Tongue (tissue), 2 donors: ENCODE results near the gene TMEM198. TPM values are rescaled to one million over a fixed set of nuclear protein-coding genes. Genes with fewer than 3 reads are reported as not detected.
A peak's percentile ranks its signal among the peaks of the same experiment; 100 is the strongest.

Experiments used
- DNase-seq: peaks from one replicate; pipeline ENCODE4 v3.0.0-alpha.2; 2015
- total RNA-seq: library from RNA; depleted of rRNA; stranded (reverse); fragments of >200 nt; gene quantifications from one replicate; pipeline ENCODE4 v1.2.3, GENCODE V29; 2014

TMEM198 gene
- total RNA-seq, 1 donor from 2014 or later = 2.9 TPM

DNA sequence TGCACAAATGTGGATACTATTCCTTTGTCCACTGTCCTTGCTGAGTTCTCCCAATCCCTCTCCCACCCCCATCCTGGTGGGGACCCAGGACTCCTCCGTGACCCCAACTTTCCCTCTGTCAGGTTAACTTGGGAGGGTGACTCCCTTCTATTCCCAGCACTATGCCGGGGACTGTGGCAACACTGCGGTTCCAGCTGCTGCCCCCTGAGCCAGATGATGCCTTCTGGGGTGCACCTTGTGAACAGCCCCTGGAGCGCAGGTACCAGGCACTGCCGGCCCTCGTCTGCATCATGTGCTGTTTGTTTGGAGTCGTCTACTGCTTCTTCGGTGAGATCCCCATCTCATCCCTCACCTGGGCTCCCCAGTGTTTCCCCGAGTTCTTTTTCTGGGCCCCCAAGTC is 739 bp downstream of the TMEM198 start:
- DNase-seq = no peak

DNA sequence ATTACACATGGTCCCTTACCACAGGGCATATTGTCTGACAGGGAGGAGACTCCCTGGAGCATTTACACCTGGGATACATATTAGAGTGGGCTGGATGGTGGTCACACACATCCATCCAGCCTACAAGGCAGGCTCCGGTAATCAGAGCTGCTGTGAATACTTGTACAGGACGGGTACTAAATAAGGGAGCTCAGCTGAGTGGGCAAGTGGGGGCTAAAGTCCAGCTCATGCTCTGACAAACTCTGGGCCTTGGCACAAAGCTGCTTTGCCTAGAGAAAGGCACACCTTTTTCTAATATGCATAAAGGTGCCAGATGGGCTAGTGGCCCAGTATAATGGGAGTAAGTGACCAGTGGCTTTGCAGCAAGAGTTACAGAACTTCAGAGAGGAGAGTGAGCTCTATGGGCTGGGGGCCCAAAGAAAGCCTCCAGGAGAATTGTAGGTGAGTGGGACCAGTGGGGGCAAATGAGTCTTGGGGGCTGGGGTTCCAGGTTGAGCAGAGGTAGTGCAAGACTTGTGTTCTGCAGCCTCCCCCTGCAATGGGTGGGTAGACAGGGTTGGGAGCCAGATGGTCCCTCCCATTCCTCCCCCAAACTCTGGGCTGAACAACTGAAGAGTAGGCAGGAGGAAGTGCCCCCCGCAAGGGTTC is 1.6 kb downstream of the TMEM198 start:
- no peak for DNase-seq

DNA sequence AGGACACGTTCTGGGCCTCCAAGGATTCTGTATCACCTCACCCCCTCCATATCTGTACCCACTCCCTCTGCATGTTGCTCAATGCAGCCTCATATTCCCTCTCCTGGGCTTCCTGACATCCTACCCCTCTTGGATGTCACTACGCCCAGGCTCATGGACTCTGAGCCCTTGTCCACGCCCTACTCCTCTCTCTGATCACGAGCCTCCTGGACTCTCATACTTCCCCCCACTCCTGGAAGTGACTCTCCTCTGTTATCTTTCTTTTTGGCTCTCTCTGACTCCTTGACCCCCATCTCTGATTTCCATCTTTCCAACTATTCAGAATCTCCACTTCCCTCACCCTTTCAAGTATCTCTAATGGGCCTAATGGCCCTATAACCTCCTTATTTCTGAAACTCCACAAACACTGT is 2.1 kb downstream of the TMEM198 start:
- DNase-seq = no peak

DNA sequence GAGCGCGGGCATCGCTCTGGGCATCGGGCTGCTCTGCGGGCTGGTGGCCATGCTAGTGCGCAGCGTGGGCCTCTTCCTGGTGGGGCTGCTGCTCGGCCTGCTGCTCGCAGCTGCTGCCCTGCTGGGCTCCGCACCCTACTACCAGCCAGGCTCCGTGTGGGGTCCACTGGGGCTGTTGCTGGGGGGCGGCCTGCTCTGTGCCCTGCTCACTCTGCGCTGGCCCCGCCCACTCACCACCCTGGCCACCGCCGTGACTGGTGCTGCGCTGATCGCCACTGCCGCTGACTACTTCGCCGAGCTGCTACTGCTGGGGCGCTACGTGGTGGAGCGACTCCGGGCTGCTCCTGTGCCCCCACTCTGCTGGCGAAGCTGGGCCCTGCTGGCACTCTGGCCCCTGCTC is 3.8 kb downstream of the TMEM198 start:
- DNase-seq = no peak

DNA sequence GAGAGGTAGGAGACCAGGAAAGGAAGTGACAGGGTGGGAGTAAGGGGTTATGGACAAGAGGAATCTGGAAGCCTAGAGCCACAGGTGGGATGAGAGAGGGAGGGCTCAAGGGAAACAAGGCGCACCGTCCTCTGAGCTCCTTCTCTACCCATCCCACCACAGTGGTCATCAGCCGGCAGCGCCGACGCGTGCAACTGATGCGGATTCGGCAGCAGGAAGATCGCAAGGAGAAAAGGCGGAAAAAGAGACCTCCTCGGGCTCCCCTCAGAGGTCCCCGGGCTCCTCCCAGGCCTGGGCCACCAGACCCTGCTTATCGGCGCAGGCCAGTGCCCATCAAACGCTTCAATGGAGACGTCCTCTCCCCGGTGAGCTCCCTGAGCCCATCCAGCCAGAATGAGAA is 5.2 kb downstream of the TMEM198 start:
- no peak for DNase-seq

DNA sequence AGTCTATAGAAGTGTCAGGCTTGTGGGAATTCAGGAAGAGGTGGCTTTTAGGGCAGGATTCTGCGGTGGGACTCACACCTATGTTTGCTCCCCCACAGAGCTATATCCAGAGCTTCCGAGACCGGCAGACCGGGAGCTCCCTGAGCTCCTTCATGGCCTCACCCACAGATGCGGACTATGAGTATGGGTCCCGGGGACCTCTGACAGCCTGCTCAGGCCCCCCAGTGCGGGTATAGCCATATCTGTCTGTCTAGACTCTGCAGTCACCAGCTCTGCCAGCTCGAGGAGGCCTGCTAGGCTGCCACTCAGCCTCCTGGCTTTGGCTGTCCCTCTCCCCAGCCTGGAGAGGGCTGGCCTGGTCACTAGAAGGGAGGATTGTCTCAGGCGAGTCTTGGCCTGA is 5.8 kb downstream of the TMEM198 start:
- DNase-seq = no peak

DNA sequence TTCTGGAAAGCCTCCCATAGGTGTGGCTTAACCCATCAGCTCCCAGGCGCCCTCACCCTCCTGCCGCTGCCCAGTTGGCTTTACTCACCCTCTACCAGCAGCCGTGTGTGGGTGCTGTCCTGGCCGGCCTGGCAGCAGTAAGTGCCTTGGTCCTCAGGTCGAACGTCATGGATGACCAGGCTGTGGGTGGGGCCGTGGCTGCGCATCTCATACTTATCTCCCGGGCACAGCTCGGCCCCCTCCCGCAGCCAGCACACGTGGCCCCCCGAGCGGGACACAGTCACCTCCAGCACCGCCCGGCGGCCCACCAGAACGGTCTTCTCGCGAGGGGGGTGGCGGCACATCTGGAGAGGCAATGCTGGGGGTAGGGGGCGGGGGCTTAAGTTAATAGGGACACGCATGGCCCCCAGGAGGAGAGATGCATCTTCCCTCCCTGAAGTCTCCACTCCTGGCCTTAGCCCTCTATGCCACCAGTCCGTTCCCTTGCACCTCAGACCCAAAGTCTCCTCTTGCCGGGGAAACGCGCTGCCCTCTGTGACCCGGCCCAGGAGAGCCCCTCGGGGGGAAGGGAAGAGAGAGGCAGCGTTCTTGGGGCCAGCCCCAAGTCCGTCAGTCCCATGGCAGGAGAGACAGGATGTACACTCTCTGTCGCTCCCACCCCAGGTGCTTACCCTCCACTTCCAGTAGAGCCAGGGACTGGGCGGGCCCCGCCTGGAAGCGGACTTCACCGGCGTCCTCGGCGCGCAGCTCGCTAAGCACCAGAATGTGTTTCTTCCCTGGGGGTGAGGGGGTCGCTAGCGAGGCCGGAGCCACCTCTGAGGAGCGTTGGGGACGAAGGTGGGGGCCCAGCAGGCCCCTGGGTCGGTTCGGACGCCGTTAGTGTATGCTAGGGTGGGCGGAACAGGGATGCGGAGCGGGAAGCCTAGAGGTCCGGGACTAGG is 7.9 kb downstream of the TMEM198 start:
- peak; percentile 32 for DNase-seq

DNA sequence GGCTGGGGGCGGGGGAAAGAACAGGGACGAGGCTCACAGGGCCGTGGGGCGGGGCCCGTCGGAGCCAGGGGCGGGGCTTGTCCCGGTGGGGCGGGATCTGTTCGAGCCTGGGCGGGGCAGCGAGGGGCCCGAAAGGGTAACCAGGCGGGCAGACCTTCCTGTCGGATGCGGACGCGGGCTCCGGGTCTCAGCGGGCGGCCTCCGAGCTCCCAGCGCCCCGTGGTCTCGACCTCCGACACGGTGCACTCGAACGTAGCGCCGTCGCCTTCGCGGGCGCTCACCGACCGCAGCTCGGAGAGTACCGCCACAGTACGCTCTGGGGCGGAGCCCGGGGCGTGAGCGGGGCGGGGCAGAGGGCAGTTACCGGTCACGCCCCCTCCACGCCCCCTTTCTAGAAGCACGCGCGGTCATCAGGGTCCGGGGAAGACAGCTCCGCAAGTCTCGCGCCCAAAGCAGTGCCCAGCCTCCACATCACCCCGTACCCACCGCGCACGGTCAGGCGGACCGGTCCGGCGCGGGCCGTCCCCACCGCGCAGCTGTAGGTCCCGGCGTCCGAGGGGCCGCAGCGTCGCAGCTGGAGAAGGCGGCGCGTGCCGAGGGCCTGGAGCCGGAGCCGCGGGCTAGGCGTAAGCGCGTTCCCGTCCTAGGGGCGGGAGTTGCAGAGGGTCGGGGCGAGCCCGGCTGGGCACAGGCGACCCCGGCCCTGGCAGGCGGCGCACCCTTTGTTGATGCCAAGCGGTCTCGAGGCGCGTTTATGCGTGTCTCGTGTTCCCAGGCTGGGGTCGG is 8.7 kb downstream of the TMEM198 start:
- DNase-seq = peak; percentile 94

DNA sequence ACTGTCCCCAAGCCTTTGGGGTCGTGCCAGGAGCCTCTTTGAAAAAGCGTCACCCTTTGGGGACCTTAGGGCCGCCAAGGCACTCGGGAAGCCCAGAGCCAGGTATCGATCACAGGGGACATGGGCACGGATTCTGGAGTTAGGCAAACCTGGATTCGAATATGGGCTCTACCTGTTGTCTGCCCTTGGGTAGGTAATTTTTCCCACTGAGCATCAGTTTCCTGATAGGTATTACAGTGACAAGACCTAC is 9.3 kb downstream of the TMEM198 start:
- no peak for DNase-seq

DNA sequence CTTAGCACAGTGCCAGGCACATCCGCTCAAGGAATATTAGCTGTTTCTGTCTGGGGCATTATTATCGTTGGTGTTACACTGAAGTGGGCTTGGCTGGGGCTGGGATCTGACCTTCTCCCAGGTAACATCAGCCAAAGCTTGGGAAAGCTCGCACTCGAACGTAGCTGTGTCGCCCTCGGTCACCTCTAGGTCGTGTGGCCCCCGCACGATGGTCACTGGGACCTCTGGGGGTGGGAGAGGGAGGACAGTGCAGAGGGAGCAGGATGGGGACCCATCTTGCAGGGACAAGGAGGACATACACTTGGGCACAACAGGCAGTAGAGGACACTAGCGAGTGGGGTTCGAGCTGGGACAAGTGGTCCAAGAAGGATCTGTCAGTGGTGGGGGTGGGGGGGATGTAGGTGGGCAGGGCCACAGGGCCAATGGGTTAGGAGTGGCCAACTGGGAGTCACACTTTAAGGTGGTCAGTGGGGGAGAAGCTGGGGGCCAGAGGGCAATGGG is 9.7 kb downstream of the TMEM198 start:
- DNase-seq = no peak

DNA sequence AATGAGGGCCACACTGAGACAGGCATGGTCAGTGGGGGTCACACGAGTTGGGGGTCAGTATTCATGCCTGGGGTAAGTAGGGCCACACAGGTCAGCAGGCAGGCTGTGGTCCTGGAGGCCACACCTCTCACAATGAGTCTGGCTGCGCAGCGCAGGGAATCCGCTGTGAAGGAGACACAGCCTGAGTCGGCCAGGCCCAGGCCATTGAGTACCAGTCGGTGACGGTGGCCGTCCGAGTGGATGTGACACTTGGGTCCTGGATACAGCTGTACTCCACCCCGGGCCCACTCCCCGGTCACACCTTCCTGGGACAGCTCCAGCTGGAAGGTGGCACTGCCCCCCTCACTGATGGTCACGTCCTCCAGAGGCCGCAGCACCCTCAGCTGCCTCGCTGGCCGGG is 10.5 kb downstream of the TMEM198 start:
- no peak for DNase-seq

DNA sequence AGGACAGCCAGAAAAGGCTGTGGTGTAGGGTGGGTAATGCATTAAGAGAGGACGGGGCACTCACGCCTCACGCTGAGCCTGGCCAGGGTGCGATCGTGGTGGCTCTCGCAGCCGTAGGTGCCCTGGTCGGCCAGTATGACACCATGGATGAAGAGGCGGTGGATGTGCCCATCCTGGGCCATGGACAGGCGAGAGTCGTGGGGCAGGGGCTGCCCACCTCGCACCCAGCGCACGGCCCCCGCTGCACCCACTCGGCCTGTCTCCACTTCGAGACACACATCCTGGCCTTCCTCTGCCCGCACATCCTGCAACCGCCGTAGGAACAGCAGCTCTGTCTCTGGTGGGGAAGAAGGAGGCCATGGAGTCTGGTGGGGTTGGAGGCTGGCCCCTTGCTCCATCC is 12.1 kb downstream of the TMEM198 start:
- no peak for DNase-seq

DNA sequence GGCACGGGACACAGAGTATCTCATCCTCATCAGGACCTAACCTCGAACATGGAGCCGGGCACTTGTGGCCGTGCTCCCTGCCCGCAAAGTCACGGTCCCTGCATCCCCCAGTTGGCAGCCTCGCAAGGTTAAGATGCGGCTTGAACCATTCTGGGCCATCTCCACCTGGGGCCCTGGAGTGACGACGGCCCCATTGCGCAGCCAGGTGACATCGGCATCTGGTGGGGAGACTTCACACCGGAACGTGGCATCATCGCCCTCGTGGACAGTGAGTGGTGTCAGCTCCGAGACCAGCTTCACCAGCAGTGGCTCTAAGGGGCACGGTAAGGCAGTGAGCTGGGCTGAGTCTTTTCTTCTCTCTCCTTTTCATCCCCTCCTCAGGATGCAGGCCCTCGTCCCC is 12.6 kb downstream of the TMEM198 start:
- DNase-seq = no peak

DNA sequence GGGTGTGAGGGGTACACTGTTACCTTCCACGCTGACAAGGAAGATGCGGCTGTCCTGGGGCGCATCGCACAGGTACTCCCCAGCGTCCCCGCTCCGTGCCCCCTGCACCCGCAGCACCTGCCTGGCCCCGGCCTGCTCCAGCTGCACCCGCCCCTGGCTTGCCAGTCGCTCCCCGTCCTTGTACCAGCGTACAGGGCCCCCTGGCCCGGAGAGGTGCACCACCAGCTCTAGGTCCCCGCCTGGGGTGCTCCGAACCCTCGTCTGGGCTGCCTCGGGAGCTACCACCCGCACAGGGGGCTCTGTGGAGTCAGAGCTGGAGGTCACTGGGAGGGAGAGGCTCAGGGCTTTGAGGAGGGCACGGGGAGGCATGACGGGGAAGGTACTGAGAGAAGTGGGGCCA is 13.5 kb downstream of the TMEM198 start:
- DNase-seq = no peak

DNA sequence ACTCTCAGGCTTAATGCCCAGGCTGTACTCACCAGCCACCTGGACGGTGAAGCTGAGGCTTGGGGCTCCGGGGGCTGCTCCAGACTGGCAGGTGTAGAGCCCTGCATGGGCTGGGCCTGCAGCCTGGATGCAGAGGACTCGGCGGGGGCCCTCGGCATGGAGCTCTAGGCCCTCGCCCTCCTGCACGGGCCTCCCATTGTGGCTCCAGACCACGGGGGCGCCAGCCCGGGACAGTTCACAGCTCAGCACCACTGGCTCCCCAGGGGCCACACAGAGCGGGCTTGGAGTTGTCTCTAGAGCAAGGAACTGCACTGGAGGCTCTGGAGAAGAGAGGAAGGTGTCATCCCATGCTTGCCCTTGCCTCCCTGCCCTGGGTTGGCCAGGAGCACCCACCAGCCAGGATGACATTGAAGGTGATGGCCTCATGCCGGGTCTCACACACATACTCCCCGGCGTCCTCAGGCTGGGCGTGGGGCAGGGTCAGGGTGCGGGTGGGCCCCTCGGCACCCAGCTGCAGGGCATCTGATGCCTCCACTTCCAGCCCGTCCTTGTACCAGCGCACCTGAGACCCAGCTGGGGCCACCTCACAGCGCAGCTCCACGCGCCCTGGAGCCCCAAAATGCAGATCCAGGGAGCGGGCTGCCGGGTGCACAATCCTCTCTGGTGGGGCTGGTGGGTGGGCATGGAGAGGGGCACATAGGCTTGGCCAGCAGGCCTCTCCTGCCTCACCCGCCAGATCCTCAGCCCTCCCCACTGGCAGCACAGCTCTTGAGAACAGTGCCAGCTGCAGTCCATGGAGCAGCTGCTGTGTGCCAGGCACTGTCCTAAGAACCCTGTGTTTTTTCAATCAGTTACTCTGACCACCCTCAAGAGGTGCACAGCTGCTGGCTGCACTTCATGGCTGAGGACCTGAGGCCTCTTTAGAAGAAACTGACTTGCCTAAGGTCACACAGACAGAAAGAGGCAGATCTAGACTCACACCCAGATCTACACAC is 14.3 kb downstream of the TMEM198 start:
- no peak for DNase-seq

DNA sequence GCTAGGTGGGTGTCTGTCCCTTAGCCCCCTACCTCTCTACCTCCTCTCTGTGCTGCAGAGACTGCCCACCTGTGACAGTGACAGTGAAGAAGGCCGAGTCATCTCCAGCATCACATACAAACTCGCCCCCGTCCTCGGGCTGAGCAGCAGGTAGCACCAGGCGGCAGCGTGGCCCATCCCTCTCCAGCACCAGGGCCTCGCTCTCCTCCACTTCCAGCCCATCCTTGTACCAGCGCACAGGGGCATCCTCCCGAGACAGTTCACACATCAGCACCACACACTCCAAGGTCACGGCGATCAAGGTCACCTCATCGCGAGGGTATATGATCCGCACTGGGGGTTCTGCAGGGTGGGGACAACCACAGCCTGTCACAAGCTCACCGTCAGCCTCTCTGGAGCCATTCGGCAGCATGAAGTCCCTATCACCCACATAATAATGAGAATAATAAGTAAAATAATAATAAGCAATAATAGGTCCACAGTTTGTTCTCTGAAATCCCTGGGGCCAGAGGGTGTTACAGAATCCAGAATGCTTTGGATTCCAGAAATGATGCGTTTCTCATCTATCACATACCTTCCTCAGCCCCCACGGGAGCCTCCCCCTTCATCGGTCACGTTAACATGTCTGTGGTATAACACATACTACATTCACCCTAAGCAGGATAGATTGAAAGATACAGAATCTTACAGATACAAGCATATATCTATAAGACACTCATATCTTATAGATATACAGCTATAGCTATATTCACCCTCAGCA is 15.5 kb downstream of the TMEM198 start:
- DNase-seq = no peak

DNA sequence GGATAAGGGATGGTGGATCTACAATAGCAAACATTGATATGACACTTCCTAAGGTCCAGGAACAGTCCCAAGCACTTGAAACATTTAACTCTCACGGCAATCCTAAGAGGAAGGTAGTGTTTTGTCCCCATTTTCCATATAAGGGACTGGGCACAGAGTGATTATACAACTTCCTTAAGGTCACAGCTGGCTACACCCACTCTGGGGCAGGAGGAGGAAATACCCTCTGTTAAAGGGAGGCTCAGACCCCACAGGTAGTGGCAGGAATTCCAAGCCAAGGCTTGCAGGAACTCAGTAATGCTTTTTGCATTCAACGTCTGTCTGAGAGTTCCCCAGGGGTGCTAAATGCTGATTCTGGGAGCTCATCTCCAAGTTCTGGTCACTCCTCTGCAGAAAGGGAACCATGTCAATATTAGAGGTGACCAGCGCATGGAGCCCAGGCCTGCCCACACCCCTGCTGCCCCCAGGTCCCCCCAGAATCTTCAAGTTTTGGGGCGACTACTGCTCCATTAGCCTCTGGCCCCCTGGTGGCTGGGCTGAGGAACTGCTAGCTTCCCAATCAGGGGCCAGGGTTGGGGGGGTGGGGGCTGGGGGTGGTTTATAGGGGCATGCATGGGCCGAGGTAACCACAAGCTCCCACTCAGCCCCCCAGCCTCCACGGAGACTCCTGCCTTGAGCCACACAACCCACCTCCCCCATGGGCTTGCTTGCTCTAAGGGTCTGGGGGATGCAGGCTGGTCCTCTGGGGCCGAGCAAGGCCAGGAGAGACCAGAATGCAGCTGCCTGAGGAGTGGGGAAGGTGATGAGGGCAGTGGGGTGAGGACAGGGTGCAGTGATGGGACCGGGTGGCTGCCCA is 16.4 kb downstream of the TMEM198 start:
- DNase-seq = no peak

DNA sequence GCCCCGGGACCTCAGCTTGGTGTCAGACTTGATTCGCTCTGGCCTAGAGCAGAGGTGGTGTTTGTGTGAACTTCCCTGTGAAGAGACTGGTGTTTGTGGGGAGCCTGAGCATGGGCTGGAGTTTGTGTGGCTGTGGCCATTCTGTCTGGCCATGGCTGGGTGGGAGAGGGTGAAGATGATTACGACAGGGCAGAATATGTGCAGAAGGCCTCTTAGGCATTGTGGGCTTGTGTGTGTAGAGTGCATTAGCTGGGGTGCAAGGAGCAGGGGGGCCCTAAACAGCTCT is 17.0 kb downstream of the TMEM198 start:
- no peak for DNase-seq

DNA sequence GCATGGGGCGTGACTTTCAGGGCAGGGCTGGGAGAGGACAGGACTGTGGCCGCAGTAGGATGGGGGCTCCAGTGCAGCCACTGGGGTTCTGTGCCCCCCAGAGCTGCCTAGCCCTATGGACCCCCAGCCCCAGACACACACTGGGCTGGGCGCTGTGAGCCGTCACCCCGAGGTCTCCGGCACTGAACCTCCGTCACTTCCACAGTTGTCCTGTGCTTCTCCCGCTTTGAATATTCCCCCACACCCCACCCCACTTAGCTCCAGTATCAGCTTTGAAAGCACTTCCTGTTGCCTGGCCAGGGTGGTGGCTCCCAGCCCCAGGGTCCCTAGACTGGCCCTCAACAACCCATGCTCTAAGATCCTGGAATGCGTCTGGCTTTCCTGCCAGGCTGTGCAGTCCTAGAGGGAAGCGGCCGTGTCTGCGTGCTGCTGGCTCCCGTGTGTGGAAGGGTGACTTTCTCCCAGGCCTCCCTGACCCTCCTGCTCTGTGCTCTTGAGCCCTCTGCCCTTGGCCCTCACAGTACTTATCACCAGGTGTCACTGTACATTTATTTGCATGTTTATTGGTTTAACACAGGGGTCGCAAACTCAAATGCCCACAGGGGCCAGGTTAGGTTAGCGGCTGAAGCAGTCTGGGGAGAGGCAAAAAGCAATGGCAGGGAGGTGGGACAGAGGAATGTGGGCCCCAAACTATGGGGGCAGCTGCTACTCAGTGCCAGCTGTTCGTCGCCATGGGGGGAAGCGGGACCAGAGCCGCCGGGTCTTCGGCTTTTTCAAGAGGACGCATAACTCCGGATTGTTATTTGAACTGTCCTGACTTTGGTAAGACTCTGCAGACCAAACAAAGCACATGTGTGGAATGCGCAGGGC is 17.6 kb downstream of the TMEM198 start:
- peak; percentile 42 for DNase-seq
